Midbrain (tissue), 1 donor: Measurements from ENCODE around the gene CHMP3.
"Not testable (repeated sequence)": the region's sequence is repeated elsewhere in the genome, so short reads cannot be mapped to it uniquely, and the experiment has no call there.

Source experiments
- DNase-seq: peaks from one replicate; lab custom pipeline; 2025; lab: John Stamatoyannopoulos, UW

CHMP3 gene

DNA sequence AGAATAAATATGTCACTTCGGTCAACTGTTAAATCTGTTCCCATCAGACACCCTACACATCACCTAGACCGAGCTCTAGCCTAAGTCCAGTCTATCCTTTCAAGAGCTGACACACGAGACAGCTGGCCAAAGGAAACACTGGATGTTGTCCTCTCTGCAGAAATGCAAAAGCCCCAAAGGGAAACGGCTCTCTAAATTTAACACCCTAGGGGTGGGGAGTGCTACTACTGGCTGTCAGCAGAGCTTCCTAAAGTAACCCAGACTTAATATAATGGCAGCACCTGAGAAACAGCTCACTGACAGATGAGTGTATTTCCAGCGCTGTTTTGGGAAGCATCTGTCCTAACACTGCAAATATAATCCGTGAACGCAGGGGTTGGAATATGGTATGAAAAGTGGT, 55.6 kb downstream of the CHMP3 start:
- no peak for DNase-seq

DNA sequence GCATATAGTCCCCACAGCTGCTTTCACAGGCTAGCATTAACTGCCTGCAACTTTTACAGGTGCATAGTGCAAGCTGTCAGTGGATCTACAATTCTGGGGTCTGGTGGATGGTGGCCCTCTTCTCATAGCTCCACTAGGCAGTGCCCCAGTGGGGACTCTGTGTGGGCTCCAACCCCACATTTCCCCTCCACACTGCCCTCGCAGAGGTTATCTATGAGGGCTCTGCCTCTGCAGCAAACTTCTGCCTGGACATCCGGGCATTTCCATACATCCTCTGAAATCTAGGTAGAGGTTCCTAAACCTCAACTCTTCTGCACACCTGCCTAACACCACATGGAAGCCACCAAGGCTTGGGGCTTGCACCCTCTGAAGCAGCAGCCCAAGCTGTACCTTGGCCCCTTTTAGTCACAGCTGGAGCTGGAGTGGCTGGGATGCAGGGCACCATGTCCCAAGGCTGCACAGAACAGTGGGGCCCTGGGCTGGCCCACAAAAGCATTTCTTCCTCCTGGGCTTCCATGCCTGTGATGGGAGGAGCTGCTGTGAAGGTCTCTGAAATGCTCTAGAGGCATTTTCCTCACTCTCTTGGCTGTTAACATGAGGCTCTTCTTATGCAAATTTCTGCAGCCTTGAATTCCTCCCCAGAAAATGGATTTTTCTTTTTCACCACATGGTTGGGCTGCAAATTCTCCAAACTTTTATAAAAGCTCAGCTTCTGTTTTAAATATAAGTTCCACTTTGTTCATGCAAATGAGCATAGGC, 62.7 kb downstream of the CHMP3 start:
- DNase-seq = no peak

DNA sequence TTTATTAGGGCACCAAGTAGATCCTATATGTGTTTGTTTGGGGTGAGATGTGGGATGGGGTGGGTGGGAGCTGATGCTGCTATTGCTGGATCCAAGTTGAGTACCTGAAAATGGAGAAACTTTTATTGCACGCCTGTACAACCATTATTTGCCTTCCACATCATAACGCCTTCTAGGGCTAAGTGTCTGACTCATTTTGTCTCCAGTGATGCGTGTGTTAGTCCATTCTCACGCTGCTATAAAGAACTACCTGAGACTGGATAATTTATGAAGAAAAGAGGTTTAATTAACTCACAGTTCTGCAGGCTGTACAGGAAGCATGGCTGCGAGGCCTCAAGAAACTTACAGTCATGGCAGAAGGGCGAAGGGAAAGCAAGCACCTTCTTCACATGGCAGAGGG, 63.9 kb downstream of the CHMP3 start:
- no peak for DNase-seq

DNA sequence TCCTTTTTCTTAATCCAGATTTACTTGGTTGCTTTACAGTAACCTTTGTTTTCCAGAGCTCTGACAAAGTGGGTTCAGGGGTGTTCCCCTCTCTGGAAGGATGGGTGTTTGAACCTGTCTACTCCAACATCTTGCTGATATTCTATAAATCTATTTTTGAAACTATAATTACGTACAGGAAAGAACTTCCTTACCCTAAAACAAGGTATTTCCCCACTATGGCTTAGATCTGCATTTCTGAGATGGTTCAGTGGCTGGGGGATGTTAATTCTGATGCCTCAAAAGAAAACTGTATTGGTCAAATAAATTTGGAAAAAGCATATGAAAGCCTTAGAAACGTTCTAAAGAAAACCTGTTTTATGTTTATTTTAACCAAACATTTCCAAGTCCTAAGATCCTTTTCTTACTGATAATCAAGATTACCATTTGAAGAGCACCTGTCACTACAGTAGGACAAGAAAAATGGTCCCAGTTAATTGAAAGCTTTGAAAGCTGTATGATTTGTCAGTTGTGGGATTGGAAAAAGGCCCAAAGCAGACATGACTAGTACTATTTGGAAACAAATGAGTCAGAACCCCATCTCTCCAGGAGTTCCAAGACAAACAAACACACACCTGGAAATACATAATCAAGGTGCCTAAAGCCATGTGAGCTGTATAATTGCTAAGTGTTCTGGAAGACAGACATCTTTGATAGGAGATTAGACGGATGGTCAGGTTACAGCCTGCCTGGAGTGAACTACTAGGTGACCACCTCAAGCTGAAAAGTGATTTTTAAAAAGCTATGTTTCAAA, 64.6 kb downstream of the CHMP3 start:
- no peak for DNase-seq

DNA sequence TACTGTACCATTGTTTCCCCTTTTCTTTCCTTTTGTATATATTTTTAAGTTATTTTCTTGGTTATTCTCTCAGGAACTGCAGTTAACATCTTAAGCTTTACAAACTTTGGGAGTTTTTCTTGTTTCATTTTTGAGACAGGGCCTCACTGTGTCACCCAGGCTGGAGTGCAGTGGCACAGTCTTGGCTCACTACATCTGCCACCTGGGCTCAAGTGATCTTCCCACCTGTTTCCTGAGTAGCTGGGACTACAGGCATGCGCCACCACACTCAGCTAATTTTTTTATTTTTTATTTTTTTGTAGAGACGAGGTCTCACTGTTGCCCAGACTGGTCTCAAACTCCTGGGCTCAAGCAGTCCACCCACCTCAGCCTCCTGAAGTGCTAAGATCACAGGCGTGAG, 66.9 kb downstream of the CHMP3 start:
- not testable (repeated sequence) for DNase-seq

DNA sequence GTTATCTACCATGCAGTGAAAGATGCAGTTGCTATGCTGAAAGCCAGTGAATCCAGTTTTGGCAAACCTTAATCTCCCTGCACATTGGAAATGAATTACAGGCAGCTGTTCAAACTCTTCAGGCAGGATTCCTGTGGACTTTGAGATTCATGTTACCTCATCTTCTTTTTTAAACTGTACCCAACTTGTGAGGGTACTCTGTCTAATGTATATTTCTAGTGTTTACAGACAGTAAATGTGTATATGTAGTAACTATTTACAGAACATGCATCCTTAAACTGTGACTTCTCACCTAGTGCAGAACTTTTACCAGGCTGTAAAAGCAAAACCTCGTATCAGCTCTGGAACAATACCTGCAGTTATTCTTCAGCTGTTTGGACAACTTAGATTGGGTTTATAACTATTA, 71.2 kb downstream of the CHMP3 start:
- DNase-seq = no peak

DNA sequence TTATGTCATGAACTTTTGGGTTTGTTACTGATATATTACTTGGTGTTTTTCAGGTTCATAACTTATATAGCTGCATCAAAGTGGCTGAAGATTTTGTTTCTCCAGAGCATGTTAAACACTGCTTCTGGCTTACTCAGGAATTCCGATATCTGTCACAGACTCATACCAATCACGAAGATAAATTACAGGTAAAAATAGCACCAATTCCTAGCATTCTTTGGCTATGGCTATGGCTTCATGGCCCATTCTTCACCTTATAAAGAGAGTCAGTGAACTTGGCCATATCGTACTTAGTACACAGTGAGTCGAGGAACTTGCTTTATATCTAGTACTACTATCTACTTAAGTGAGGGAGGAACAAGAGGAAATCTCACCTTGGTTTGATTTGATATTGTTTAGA, 72.2 kb downstream of the CHMP3 start:
- no peak for DNase-seq

DNA sequence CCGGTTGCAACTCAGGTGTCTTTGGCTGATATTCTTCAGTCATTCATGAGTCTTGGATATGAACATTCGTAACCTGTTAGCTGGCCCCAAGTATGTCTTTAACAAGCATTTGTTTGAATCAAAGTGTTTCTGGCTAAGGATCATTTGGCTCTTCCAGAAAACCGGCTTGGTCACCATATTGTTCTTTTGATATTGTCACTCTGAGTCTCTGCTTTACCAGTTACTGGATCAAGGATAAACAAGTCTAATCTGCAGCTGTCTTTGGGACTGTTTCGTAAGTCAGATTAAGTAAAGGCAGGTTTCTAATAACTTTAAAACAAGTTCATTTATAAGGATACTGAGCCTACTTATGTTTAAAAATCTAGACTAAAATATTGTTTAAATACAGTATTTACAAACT, 73.0 kb downstream of the CHMP3 start:
- DNase-seq = no peak

DNA sequence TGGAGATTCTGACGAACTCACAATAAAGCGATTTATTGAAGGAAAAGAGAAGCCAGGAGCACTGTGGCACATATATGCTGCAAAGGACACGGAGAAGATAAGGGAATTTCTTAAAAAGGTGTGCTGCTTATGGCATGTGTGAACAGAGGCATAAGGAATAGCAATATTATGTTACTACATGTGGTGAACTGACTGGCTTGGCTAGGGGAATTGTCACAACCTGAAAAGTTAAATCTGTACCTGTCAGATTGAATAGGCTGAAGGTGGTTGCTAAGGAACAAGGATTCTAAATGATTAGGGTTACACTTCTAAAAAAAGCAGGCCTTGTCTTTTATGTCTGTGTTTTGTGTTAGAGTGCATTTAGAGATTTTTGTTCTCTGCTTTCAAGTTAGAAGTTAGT, 73.7 kb downstream of the CHMP3 start:
- no peak for DNase-seq

DNA sequence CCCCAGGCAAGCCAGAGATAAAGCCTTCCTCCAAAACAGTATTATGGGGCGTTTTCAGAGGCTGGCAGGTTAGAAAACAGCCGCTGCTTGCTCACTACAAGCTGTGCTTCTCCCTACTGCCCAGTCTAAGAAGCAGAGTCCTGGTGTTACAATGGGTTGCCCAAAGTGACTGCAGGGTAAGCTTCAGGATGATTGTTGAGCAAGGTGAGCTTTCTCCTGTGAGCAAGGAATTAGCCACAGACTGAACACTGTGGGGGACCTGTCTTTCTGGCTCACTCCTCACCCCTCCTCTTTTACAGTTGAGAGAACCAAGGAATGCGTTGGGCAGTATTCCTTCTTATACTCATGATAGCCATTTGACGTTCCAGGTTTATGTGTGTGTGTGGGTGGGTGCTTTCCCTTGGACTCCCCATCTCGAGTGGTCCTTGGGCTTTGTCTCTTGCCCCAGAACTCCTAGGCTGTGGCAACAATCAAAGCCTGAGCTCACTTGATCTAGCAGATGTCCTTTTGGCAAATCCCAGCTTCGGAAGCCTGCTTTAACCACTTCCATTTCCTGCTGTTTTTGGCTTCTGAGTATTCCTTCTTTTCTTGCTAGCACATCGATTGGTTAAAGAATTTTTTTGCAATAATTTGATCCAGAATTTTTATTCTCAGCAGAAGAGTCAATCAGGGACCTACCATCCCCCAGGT, 74.5 kb downstream of the CHMP3 start:
- no peak for DNase-seq

DNA sequence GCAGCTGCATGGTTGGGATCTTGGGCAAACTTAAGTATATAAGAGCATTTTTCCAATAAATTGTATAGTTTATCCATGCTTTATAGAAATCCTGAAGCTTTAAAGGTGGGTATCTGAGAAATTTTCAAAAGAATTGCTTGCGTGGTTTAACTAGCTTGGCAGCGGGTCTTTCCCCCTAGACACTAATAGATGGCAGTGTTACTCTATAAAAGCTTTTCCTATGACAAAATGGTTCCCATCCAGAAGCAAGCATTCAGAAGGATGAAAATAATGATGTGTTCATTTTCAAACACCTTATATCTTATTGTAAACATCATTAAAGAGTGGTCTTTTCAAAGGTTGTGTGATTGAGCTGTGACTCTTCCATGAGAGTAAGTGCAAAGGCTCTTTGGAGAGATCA, 76.2 kb downstream of the CHMP3 start:
- no peak for DNase-seq

DNA sequence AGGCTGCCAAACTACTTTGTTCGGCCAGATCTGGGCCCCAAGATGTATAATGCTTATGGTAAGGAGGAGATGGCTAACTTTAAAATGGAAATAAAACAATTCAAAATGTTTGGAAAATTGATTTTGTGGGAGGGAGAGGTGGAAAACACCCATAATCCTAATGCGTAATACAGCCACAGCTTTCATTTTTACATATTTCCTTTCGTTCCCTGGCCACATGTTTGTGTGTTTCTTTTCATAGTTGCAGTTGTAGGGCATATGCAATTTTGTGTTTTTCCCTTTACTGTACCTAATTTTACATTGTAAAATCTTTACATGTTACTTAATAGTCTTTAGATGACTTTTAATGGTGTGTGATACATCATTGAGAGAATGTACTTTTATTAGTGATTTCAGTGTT, 77.4 kb downstream of the CHMP3 start:
- DNase-seq = no peak

DNA sequence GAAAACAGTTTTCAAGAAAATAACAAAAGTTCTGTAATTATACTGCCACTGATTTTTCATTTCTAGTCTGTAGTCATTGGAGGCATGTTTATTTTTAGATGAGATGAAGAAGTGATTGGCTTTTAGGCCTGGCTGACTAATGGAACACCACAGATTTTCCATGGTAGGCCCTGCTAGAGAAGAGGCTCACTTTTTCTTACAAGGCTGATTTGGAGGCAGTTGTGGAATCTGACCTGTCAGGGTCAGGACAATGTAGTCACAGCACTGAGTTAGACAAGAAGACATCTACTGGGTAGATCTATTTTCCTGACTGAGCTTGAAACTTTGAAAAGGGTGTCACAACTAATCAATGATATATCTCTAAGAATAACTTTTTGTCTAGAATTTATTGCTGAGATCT, 78.1 kb downstream of the CHMP3 start:
- DNase-seq = no peak

DNA sequence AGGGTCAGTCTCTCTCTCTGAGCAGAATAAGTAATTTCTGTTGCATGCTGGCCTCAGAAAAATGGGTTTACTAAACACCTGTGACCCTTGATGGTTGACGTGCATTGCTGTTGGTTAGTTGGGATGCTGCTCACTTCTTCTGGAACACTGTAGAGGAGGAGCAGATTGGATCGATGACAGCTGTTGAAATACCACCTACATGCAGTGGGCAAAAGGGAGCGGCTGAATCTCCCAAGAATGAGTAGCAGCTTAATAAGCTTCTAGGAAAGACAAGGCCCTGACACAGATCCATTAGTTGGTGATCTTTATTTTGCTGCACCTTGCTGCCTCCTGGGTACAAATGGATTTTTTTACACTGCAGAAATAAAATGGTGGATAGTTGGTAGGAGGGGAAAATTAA, 78.9 kb downstream of the CHMP3 start:
- DNase-seq = no peak

DNA sequence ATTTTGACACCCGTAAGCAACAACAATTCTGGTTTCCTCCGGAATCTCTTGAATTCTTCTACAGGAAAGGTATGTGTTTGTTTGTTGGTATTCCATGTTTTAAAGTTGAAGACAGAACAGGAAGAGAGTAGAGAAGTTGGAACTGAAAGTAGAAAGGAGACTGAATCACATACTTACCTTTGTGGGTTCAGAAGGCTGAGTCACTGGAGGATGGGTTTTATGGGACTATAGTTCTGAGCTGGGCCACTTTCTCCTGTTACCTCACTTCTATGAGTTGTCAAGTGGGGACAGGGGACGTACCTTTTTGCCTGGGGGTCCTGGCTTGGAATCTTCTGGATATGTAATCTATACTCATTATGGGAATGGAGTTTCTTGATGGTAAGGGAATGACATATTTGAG, 81.2 kb downstream of the CHMP3 start:
- no peak for DNase-seq

DNA sequence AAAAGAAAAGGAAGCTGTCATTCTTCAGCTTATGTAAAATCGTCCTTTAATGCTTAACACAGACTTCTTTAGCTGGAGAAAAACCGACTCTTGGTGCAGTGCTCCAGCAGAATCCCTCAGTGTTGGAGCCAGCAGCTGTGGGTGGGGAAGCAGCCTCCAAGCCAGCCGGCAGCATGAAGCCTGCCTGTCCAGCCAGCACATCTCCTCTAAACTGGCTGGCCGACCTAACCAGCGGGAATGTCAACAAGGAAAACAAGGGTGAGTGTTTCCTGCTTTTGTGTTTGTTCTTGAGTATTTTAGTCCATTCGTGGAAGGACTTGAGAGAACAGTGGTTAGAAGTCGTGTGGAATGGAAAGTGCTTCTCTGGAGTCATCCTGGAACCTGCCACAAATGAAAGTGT, 83.1 kb downstream of the CHMP3 start:
- peak; percentile 31 for DNase-seq

DNA sequence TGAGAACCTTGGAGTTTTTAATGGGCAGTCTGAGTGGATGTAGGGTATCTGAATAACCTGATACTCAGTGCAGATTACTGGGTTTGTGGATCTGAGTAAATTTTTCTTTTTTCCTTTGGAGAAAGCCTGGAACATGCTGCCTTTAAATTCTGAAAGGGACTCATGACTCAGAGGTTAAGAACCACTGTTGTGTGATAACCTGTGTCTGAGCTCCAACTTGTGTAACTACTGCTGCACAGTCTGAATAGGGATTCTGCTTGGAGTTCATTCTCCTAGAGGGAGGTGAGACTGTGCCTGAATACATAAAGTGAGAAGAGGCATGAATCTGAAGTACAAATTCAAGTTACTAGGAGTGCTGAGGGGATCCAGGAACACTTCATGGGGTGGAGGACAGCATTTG, 85.9 kb downstream of the CHMP3 start:
- DNase-seq = no peak

DNA sequence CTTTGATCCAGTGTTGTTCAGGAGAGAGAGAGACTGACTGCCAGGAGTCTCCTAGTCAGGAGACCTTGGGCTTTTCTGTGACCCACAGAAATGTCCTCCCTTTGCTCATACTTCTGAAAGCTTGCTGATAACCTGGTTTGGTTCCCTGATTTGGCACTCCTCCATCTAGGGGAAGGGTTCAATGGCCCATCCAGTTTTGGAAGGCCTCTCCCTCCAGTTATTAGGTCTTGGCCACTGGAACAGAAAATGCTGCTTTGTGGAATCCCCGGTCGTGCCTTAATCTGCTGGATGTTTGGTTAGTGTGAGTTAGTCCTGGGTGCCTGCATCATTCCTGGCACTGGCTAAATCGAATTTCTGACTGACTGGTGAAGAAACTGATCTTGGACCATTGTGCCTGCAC, 86.3 kb downstream of the CHMP3 start:
- no peak for DNase-seq

DNA sequence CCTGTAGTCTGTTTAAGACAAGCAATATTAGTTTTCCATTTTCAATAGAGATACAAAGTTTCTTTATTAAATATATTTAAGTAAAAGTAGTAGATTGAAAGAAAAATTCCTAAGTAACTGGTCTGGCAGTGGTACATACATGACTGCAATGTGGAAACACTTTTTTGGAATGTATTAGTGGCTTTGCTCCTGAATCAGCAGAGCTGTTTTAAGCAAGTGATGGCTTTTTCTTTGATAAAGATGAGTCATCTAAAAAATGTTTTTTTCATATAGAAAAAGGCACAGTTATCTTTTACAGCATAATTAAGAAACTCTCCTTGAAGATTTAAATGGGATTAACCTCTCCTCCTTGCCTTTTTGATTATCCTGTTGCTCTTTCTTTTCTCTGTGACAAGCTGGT, 87.2 kb downstream of the CHMP3 start:
- DNase-seq = no peak

DNA sequence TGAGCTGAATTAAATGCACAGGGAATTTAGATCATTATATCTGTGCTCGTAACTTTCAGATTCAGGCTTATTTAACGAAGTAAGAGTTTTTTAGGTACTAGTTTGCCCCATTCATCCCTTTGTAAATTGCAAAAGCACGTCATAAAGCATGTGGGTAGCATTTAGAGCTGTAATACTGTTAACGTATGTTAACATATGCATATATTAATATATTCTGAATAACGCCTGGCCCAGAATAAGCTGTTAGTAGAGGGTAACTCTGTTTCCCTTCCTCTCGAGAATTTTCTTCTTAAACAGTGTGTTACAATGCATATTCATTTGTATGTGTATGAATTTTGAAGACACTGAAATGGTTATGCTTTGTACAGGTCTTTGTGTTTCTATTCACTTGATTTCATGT, 91.6 kb downstream of the CHMP3 start:
- no peak for DNase-seq

DNA sequence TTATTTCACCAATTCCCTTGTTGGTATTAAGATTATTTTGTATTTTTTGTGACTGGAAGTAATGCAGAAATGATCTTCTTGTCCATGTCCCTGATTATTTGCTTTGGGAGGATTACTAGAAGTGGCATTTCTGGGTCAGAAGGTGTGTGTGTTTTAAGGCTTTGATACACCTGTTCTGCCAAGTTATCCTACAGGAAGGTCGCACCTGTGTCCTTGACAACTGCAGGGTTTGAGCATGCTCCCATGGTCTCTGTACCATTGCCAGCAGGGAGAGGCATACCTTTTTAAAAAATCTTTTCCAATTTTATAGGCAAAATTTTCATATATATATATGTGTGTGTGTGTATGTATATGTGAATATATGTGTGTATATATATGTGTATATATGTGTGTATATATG, 92.4 kb downstream of the CHMP3 start:
- DNase-seq = no peak

DNA sequence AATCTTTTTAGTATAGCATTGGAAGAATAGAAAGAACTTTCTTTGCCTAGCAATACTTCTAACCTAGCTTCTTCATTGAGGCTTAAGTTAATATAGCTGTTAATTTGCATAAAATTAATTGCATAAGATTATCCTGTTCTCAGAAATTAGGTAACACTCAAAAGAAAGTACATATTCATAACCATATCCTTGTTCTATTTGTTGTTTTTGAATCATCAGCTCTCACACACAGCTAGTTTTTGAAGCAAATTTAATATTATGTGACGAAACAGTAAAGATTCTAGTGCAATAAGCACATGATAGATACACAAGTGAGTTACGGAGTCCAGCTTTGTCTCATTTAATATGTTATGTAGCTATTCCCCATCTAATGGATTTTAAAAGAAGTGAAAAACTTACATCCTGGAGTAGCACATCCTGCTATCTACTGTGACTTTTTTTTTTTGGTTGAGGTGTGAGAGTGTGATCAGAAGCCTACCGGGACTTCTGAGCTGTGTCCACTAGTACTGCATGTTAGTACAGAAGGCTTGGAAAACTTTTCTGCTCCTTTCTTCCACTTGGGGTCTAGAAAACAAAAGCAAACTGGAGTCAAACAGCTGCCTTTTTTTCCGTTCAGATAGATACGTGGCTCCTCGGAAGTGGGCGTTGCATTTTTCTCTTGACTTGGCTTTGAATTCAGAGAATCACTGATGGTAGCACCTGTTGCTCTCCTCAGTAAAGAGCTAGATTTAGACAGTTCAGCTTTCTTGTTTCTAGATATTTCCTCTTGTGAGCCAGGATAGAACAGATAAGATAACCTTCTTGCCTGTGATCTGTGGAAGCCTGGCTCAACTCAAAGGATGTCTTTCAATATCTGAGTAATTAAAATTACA, 94.8 kb downstream of the CHMP3 start:
- no peak for DNase-seq
